ENCODE data around the gene CMTM3. TPM values are rescaled to one million over a fixed set of nuclear protein-coding genes. Genes with fewer than 3 reads are reported as not detected.

The CMTM3 gene
- polyA plus RNA-seq, 1 of the 3 experiments (the other 2 are of a cell fraction), result 69.4 TPM

GRCh38 chr16:66622863-66623262 lies 18.4 kb downstream of the CMTM3 start:
- no peak for DNase-seq
- no peaks in the 10 kb centered on the region for H3K79me2 ChIP-seq (ENCODE audit: insufficient read depth)
- H3K4me2 ChIP-seq, result no peak overlapping the region
- H3F3A ChIP-seq (replicated peaks; ENCODE audit: insufficient read depth), result peaks cover 14% of the 10 kb centered on the region
- no peak for TF ChIP-seq NRF1 (IDR thresholded peaks at IDR 0.05; ENCODE audit: low read depth, low read length)
- TF ChIP-seq EZH2phosphoT487 (IDR thresholded peaks at IDR 0.05; ENCODE audit: borderline replicate concordance, low read depth), result no peak
- TF ChIP-seq FOXJ3 (CRISPR knock-in tag; IDR thresholded peaks at IDR 0.05), result no peak
- ChIA-PET CTCF (interaction anchor here (1.0 to 2.8 kb wide), 2 partner anchors 15 to 28 kb away, joined by 3 to 26 read pairs; no protein-coding TSS in a partner anchor), POLR2A (no interaction called here)
- H3K9ac ChIP-seq, result no peak overlapping the region
- H3K36me3 ChIP-seq (replicated peaks in 1 of 2; ENCODE audit: control insufficient read depth in 1 of 2, insufficient read depth in 2 of 2, low read length in 1 of 2), result peaks cover 0 to 11% of the 10 kb centered on the region in 2 experiments
- H3K27ac ChIP-seq (ENCODE audit: low read depth in 2 of 2, low read length in 1 of 2), result no peak overlapping the region
- no peak overlapping the region for H2AFZ ChIP-seq (ENCODE audit: low read depth)
- no peak overlapping the region for H3K4me3 ChIP-seq (ENCODE audit: low read depth in 2 of 2, low read length in 1 of 2)
- no peaks in the 10 kb centered on the region for H3K9me2 ChIP-seq
- peaks cover 10 to 23% of the 10 kb centered on the region in 2 experiments for H3K4me1 ChIP-seq (ENCODE audit: control insufficient read depth in 1 of 2, insufficient read depth in 2 of 2, low read depth in 1 of 2, low read length in 1 of 2)
- H3K27me3 ChIP-seq (ENCODE audit: insufficient read depth), result no peaks in the 10 kb centered on the region
- no peaks in the 10 kb centered on the region for H4K20me1 ChIP-seq (ENCODE audit: insufficient read depth)
- WGBS (ENCODE audit: low lambda C conversion rate), result 75% methylated on average over 3 of the region's 3 CpGs
- H3K9me3 ChIP-seq, result no peaks in the 10 kb centered on the region

- Histone ChIP-seq H3K9me2 (no peaks in the 10 kb centered on the region), H3K27me3 (ENCODE audit: insufficient read depth) (no peaks in the 10 kb centered on the region), H4K20me1 (ENCODE audit: insufficient read depth) (no peaks in the 10 kb centered on the region), H3K4me3 (ENCODE audit: low read depth in 2 of 2, low read length in 1 of 2) (no peak overlapping the region), H2AFZ (ENCODE audit: low read depth) (no peak overlapping the region), H3K9ac (no peak overlapping the region), H3K27ac (ENCODE audit: low read depth in 2 of 2, low read length in 1 of 2) (no peak overlapping the region), H3K9me3 (no peaks in the 10 kb centered on the region), H3K4me1 (ENCODE audit: control insufficient read depth in 1 of 2, insufficient read depth in 2 of 2, low read depth in 1 of 2, low read length in 1 of 2) (peaks cover under 1 to 18% of the 10 kb centered on the region in 2 experiments; a peak in 3 of 4 replicates), H3F3A (replicated peaks; ENCODE audit: insufficient read depth) (peaks cover 7% of the 10 kb centered on the region), H3K4me2 (no peak overlapping the region), H3K36me3 (replicated peaks in 1 of 2; ENCODE audit: control insufficient read depth in 1 of 2, insufficient read depth in 2 of 2, low read length in 1 of 2) (peaks cover 0 to 11% of the 10 kb centered on the region in 2 experiments), H3K79me2 (ENCODE audit: insufficient read depth) (no peaks in the 10 kb centered on the region)
- ChIA-PET CTCF (interaction anchor here (1.0 to 2.8 kb wide), 3 partner anchors 16 to 249 kb away, joined by 3 to 26 read pairs (median 8); no protein-coding TSS in a partner anchor), POLR2A (no interaction called here)
- 94% methylated on average over 3 of the region's 3 CpGs for WGBS (ENCODE audit: low lambda C conversion rate)
- TF ChIP-seq TEAD4 (IDR thresholded peaks at IDR 0.05; ENCODE audit: borderline replicate concordance, insufficient read depth) (no peak), MEF2A (IDR thresholded peaks at IDR 0.05; ENCODE audit: borderline replicate concordance, low read depth) (no peak), REST (IDR thresholded peaks at IDR 0.05; ENCODE audit: low read depth, low read length) (no peak), RAD21 (IDR thresholded peaks at IDR 0.05; ENCODE audit: low read length) (no peak), GABPA (IDR thresholded peaks at IDR 0.05; ENCODE audit: low read depth) (no peak), RXRA (IDR thresholded peaks at IDR 0.05; ENCODE audit: borderline replicate concordance, low read depth) (no peak), YY1 (IDR thresholded peaks at IDR 0.05; ENCODE audit: low read depth) (no peak), USF1 (IDR thresholded peaks at IDR 0.05; ENCODE audit: borderline replicate concordance, low read depth) (no peak), NRF1 (IDR thresholded peaks at IDR 0.05; ENCODE audit: low read depth, low read length) (no peak), EP300 (IDR thresholded peaks at IDR 0.05; ENCODE audit: borderline replicate concordance in 1 of 2, low read depth in 1 of 2, low read length in 1 of 2) (no peak), SMC3 (IDR thresholded peaks at IDR 0.05; ENCODE audit: low read depth, low read length) (no peak), RFX5 (IDR thresholded peaks at IDR 0.05; ENCODE audit: low read length) (no peak), GATA2 (CRISPR knock-in tag; IDR thresholded peaks at IDR 0.05) (no peak), CHD2 (IDR thresholded peaks at IDR 0.05; ENCODE audit: low read length, partially characterized antibody) (no peak), ZBTB33 (IDR thresholded peaks at IDR 0.05; ENCODE audit: borderline replicate concordance, low read depth) (no peak), MXI1 (IDR thresholded peaks at IDR 0.05; ENCODE audit: low read depth, low read length) (no peak)
- DNase-seq, result no peak
These were observed 19.3 kb downstream of the CMTM3 start for GRCh38 chr16:66623755-66624154.

All from SK-N-SH (cell line).